ENCODE data around the gene JARID2. TPM values are rescaled to one million over a fixed set of nuclear protein-coding genes. Genes with fewer than 3 reads are reported as not detected.

Gene JARID2
- total and polyA plus RNA-seq, 2 of the 13 experiments (the other 11 are each of a cell fraction or from before 2014, with no cell fraction given), result 7.5 to 10.3 TPM

- TF ChIP-seq DZIP1 (CRISPR knock-in tag; IDR thresholded peaks at IDR 0.05) (no peak), NR0B2 (CRISPR knock-in tag; IDR thresholded peaks at IDR 0.05) (no peak; the same call in 1 of the 2 replicates), RXRA (CRISPR knock-in tag; IDR thresholded peaks at IDR 0.05) (peak; percentile 73; the same call in 1 of the 2 replicates), HOXA3 (CRISPR knock-in tag; IDR thresholded peaks at IDR 0.05) (peak; percentile 80), HCFC1 (IDR thresholded peaks at IDR 0.05; ENCODE audit: low read depth, low read length) (peak; percentile 94), ZC3H4 (CRISPR knock-in tag; IDR thresholded peaks at IDR 0.05; ENCODE audit: borderline replicate concordance) (no peak), IKZF1 (IDR thresholded peaks at IDR 0.05) (no peak), HBP1 (CRISPR knock-in tag; IDR thresholded peaks at IDR 0.05; ENCODE audit: low read depth) (peak; percentile 87), ZFP37 (CRISPR knock-in tag; IDR thresholded peaks at IDR 0.05; ENCODE audit: borderline replicate concordance) (no peak), FOXM1 (CRISPR knock-in tag; IDR thresholded peaks at IDR 0.05) (no peak), ZNF124 (CRISPR knock-in tag; IDR thresholded peaks at IDR 0.05) (peak; percentile 34; the same call in 1 of the 2 replicates), ZNF550 (CRISPR knock-in tag; IDR thresholded peaks at IDR 0.05; ENCODE audit: borderline replicate concordance) (no peak; the same call in 1 of the 2 replicates), SETDB1 (CRISPR knock-in tag; IDR thresholded peaks at IDR 0.05; ENCODE audit: borderline replicate concordance) (no peak), NFE2 (CRISPR knock-in tag; IDR thresholded peaks at IDR 0.05) (no peak), ELF1 (CRISPR knock-in tag; IDR thresholded peaks at IDR 0.05) (no peak; the same call in 1 of the 2 replicates), CBX5 (CRISPR knock-in tag; IDR thresholded peaks at IDR 0.05; ENCODE audit: borderline replicate concordance) (peak; percentile 83), ZNF792 (CRISPR knock-in tag; IDR thresholded peaks at IDR 0.05) (peak; percentile 19; the same call in 1 of the 2 replicates), SMAD1 (CRISPR knock-in tag; IDR thresholded peaks at IDR 0.05; ENCODE audit: borderline replicate concordance, low read depth) (no peak), GZF1 (CRISPR knock-in tag; IDR thresholded peaks at IDR 0.05) (0 out of 2 replicates have a peak, but pooled peaks have one; percentile 50), GATAD2A (CRISPR knock-in tag; IDR thresholded peaks at IDR 0.05) (0 out of 2 replicates have a peak, but pooled peaks have one; percentile 7), MED8 (CRISPR knock-in tag; IDR thresholded peaks at IDR 0.05; ENCODE audit: insufficient replicate concordance) (no peak), ZFX (CRISPR knock-in tag; IDR thresholded peaks at IDR 0.05; ENCODE audit: low read depth) (peak; percentile 77), MAFG (CRISPR knock-in tag; IDR thresholded peaks at IDR 0.05) (no peak), HNRNPUL1 (IDR thresholded peaks at IDR 0.05; ENCODE audit: low read depth, low read length) (peak; percentile 56; the same call in 1 of the 2 replicates), ZNF10 (CRISPR knock-in tag; IDR thresholded peaks at IDR 0.05; ENCODE audit: borderline replicate concordance, low read depth) (no peak), ZNF766 (CRISPR knock-in tag; IDR thresholded peaks at IDR 0.05; ENCODE audit: borderline replicate concordance) (peak; percentile 52; the same call in 1 of the 2 replicates), STAT5B (CRISPR knock-in tag; IDR thresholded peaks at IDR 0.05) (no peak), ZNF749 (CRISPR knock-in tag; IDR thresholded peaks at IDR 0.05; ENCODE audit: borderline replicate concordance) (no peak)
Measured at GRCh38 chr6:15245361-15246216, at the start of gene JARID2 (continued).

Data from HepG2 (cell line).